OCI-LY1 (cell line): ENCODE results near the gene SORCS3.

Experiments
- CTCF ChIP-seq: fragments of 200-600 bp; sonication (generic), shearing (Covaris generic); IDR thresholded peaks from 2 replicates; pipeline ENCODE4 v1.5.1; 2017; ENCODE audit warnings: mild to moderate bottlenecking, antibody characterized with exemption, low read length, moderate library complexity, mixed read lengths
- EZH2 ChIP-seq: fragments of 200-600 bp; sonication (generic), shearing (Covaris generic); IDR thresholded peaks from 2 replicates; pipeline ENCODE4 v1.8.0; 2017; ENCODE audit warnings: borderline replicate concordance, mixed run types, mild to moderate bottlenecking, antibody characterized with exemption, low read length, moderate library complexity, mixed read lengths

- TF ChIP-seq CTCF (no peak), EZH2 (no peak)
Observed at GRCh38 chr10:104601166-104601565, 39.9 kb upstream of the SORCS3 start.
